RWPE2 (cell line): ENCODE measurements around the gene FXR2.
A peak's percentile ranks its signal among the peaks of the same experiment; 100 is the strongest.

Source experiments
- ATAC-seq: fragments of 200-7000 bp; cut with Tn5 transposase; 3 replicates; pipeline ENCODE4 v1.9.1; 2021; ENCODE audit warnings: low read depth
- DNase-seq: peaks from one replicate; pipeline ENCODE4 v3.0.0-alpha.2; 2020; ENCODE audit warnings: low spot score
- H3K27ac ChIP-seq: fragments of 450-650 bp; 2 replicates; pipeline ENCODE4 v1.5.1; 2017; ENCODE audit warnings: mild to moderate bottlenecking; ENCODE audit not compliant: poor library complexity, severe bottlenecking
- H3K27me3 ChIP-seq: fragments of 250-450 bp; sonication (Bioruptor Pico); 2 replicates; pipeline ENCODE4 v1.5.1; 2021; ENCODE audit warnings: mild to moderate bottlenecking, moderate library complexity; ENCODE audit not compliant: insufficient read depth, poor library complexity, severe bottlenecking
- H3K36me3 ChIP-seq: fragments of 250-450 bp; sonication (Bioruptor Pico); 2 replicates; pipeline ENCODE4 v1.5.1; 2020; ENCODE audit warnings: low read depth, mild to moderate bottlenecking, moderate library complexity
- H3K4me1 ChIP-seq: fragments of 250-450 bp; sonication (Bioruptor Pico); 2 replicates; pipeline ENCODE4 v1.5.1; 2021; ENCODE audit warnings: mild to moderate bottlenecking, moderate library complexity; ENCODE audit not compliant: insufficient read depth, poor library complexity, severe bottlenecking
- H3K4me3 ChIP-seq: fragments of 250-450 bp; sonication (Bioruptor Pico); 2 replicates; pipeline ENCODE4 v1.5.1; 2021; ENCODE audit warnings: mild to moderate bottlenecking, moderate library complexity; ENCODE audit not compliant: severe bottlenecking
- H3K9me3 ChIP-seq: fragments of 250-450 bp; sonication (Bioruptor Pico); 2 replicates; pipeline ENCODE4 v1.5.1; 2021; ENCODE audit warnings: mild to moderate bottlenecking, moderate library complexity; ENCODE audit not compliant: severe bottlenecking
- TF ChIP-seq, protein P1 (sequence below): fragments of 450-650 bp; IDR thresholded peaks from one replicate; pipeline ENCODE4 v1.5.1; 2017; ENCODE audit warnings: mild to moderate bottlenecking, moderate library complexity; ENCODE audit not compliant: poor library complexity, severe bottlenecking

Gene FXR2

DNA sequence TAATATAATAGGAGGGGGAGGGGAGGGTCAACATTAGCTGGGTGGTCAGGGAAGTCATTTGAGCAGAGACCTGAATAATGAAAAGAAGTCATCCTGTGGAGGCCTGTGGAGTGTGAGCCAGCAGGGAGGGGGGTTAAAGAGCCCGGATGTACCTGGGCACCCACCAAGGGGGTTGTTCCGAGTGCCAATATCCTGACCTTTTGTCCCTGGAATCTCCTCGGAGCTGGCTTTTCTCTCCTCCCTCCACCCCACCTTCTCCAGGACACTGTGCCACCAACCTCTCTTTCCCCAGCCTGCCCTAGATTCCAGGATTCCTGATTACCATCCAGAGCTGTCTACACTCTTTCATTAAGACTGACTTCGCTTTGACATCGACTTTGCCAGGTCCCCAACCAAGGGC, 21.5 kb upstream of the FXR2 start:
- Histone ChIP-seq H3K4me1 (no peaks in the 10 kb centered on the region), H3K27ac (no peak overlapping the region), H3K9me3 (no peaks in the 10 kb centered on the region), H3K27me3 (no peaks in the 10 kb centered on the region), H3K4me3 (no peak overlapping the region), H3K36me3 (no peaks in the 10 kb centered on the region)
- DNase-seq (no peak), ATAC-seq (no peak)
- TF ChIP-seq, protein P1, sequence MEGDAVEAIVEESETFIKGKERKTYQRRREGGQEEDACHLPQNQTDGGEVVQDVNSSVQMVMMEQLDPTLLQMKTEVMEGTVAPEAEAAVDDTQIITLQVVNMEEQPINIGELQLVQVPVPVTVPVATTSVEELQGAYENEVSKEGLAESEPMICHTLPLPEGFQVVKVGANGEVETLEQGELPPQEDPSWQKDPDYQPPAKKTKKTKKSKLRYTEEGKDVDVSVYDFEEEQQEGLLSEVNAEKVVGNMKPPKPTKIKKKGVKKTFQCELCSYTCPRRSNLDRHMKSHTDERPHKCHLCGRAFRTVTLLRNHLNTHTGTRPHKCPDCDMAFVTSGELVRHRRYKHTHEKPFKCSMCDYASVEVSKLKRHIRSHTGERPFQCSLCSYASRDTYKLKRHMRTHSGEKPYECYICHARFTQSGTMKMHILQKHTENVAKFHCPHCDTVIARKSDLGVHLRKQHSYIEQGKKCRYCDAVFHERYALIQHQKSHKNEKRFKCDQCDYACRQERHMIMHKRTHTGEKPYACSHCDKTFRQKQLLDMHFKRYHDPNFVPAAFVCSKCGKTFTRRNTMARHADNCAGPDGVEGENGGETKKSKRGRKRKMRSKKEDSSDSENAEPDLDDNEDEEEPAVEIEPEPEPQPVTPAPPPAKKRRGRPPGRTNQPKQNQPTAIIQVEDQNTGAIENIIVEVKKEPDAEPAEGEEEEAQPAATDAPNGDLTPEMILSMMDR, result no peak

DNA sequence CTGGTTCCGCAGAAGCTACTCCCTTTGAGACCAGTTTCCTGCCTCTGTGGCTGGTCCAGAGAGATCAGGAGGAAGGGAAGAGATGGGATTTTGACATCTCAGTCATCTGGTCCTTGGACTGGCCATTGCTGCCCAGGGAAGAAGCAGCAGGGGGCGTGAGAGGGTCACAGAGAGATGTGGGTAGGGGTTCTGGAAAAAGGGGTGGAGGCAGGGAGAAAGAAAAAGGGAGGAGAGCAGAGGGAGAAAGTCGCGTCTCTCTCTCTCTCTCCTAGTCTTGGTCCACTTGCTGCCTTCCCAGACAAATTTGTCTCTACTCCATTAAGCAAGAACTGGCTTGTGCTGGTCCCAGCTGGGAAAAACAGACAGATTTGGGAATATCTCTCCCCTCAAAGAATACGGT, 19.7 kb upstream of the FXR2 start:
- Histone ChIP-seq H3K9me3 (no peaks in the 10 kb centered on the region), H3K4me1 (no peaks in the 10 kb centered on the region), H3K27ac (no peak overlapping the region), H3K36me3 (no peaks in the 10 kb centered on the region), H3K27me3 (no peaks in the 10 kb centered on the region), H3K4me3 (no peak overlapping the region)
- TF ChIP-seq, protein P1, result peak; percentile 24
- no peak for ATAC-seq
- DNase-seq, result no peak

DNA sequence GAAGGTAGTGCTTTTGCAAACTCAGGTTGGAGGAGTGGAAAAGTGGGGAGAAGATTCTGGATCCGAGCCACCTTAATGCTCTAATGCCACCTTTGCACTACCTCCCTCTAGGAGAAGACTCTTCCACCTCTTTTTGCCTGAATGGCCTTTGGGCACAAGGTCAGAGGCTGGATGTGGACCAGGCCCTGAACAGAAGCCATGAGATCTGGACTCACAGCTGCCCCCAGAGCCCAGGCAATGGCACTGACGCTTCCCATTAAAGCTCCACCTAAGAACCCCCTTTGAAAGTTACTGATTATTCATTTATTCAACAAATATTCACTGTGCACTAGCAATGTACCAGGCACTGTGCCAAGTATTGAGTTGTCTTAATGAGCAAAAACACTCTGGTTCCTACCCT, 18.4 kb upstream of the FXR2 start:
- TF ChIP-seq, protein P1, result no peak
- H3K27ac ChIP-seq, result no peak overlapping the region
- H3K4me3 ChIP-seq, result no peak overlapping the region
- H3K9me3 ChIP-seq, result no peaks in the 10 kb centered on the region
- DNase-seq (no peak), ATAC-seq (no peak)
- H3K27me3 ChIP-seq, result no peaks in the 10 kb centered on the region
- H3K4me1 ChIP-seq, result no peaks in the 10 kb centered on the region
- H3K36me3 ChIP-seq, result no peaks in the 10 kb centered on the region

DNA sequence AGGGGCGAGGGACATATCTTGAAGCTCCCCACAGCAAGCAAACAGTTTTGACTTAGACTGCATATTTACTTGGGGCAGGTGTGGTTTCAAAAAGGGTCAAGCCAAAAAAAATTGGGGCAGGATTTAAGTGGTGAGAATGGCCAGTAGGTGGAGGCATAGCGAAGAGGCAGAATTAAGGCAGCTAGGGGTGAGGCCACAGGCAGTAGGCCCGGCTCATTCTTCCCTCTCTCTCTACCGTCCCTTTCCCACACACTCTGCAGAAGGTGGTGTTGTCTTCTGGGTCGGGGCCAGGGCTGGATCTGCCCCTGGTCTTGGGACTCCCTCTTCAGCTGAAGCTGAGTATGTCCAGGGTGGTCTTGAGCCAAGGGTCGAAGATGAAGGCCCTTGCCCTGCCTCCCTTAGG, 17.8 kb upstream of the FXR2 start:
- Histone ChIP-seq H3K27ac (no peak overlapping the region), H3K4me3 (no peak overlapping the region), H3K36me3 (no peaks in the 10 kb centered on the region), H3K4me1 (no peaks in the 10 kb centered on the region), H3K9me3 (no peaks in the 10 kb centered on the region), H3K27me3 (no peaks in the 10 kb centered on the region)
- ATAC-seq (peak; percentile 32; the same call in 1 of the 3 replicates), DNase-seq (no peak)
- TF ChIP-seq, protein P1, result peak; percentile 54

DNA sequence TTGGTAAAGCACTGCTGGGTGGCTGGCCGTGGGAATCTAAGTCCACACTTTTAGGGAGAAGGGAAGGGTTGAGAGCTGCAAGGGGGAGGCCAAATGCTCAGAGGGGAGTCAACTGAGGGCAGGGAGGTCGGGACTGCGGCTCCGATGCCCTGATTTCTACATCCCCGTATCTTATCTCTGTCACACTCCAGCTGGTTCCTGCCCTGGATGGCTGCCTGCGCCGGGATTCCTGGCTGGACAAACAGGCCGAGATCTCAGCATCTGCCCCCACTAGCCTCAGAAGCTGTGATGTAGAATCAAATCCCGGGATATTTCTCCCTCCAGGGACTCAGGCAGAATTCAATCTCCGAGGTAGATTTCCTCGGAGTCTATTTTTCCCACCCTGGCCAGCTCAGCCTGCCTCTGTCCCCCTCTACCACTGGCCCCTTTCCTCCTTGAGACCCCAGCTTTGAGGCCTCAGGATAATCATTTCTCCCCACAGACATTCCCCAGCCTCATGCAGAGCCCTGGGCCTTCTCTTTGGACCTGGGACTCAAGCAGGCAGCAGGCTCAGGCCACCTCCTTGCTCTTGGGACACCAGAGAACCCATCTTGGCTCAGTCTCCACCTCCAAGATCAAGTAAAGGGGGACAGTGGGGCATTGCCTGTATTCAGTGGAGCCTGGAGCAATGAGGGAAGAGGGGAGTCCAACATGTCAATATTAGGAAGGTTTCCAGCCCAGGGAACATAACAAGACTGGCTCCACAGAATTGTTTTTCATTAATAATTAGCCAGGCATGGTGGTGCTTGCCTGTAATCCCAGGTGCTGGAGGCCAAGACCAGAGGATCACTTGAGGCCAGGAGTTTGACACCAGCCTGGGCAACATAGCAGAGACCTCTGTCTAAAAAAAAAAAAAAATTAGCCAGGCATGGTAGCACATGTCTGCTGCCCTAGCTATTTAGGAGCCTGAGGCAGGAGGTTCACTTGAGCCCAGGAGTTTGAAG, 17.0 kb upstream of the FXR2 start:
- Histone ChIP-seq H3K4me1 (no peaks in the 10 kb centered on the region), H3K36me3 (no peaks in the 10 kb centered on the region), H3K27me3 (no peaks in the 10 kb centered on the region), H3K4me3 (no peak overlapping the region), H3K27ac (no peak overlapping the region), H3K9me3 (no peaks in the 10 kb centered on the region)
- ATAC-seq, result no peak
- no peak for DNase-seq
- TF ChIP-seq, protein P1, result no peak
